SK-N-SH (cell line): ENCODE measurements around the gene RMND1. TPM values are rescaled to one million over a fixed set of nuclear protein-coding genes. Genes with fewer than 3 reads are reported as not detected.

ENCODE experiments used
- CTCF ChIA-PET: fragments of 300-600, 350-600 bp; formaldehyde crosslinking; extraction: SDS; loops from one replicate; lab custom pipeline; 2021; lab: Yijun Ruan, JAX
- POLR2A ChIA-PET: fragments of 350-600 bp; sonication (Branson Sonifier 250); formaldehyde crosslinking; extraction: SDS; loops from one replicate; lab custom pipeline; 2020; ENCODE audit warnings: antibody characterized with exemption, inconsistent platforms; lab: Yijun Ruan, JAX
- DNase-seq: peaks from one replicate; pipeline ENCODE4 v3.0.0; 2012
- H2AFZ ChIP-seq: fragments of 200-600 bp; sonication (generic); 2 replicates; pipeline ENCODE4 v1.8.1; 2016; ENCODE audit warnings: antibody characterized with exemption, mild to moderate bottlenecking, low read depth
- H3F3A ChIP-seq: fragments of 200-600 bp; sonication (generic); replicated peaks from 2 replicates; pipeline ENCODE3; 2016; ENCODE audit warnings: antibody characterized with exemption, mild to moderate bottlenecking; ENCODE audit not compliant: insufficient read depth
- H3K27ac ChIP-seq, 2 experiments: fragments of 200-500 bp in 1 of 2; fragments of 200-600 bp in 1 of 2; sonication (Bioruptor generic) in 1 of 2; sonication (generic), shearing (Covaris generic) in 1 of 2; 2 replicates each; pipeline versions ENCODE4 v1.5.1 to v1.6.1; 2014 to 2016; ENCODE audit warnings: low read depth in 2 of 2, inconsistent platforms in 1 of 2, low read length in 1 of 2, mild to moderate bottlenecking in 1 of 2, mixed read lengths in 1 of 2
- H3K27me3 ChIP-seq: fragments of 200-600 bp; sonication (generic), shearing (Covaris generic); 2 replicates; pipeline ENCODE4 v1.6.1; 2016; ENCODE audit warnings: mixed run types; ENCODE audit not compliant: insufficient read depth
- H3K36me3 ChIP-seq, 2 experiments: fragments of 200-500 bp in 1 of 2; fragments of 200-600 bp in 1 of 2; sonication (Bioruptor generic) in 1 of 2; sonication (generic) in 1 of 2; replicated peaks in 1 of 2; 2 replicates each; pipeline versions ENCODE3 to v1.5.1; 2014 to 2016; ENCODE audit warnings: low read length in 1 of 2, mild to moderate bottlenecking in 1 of 2; ENCODE audit not compliant: insufficient read depth in 2 of 2, control insufficient read depth in 1 of 2
- H3K4me1 ChIP-seq, 2 experiments: fragments of 200-500 bp in 1 of 2; fragments of 200-600 bp in 1 of 2; sonication (Bioruptor generic) in 1 of 2; sonication (generic), shearing (Covaris generic) in 1 of 2; 2 replicates each; pipeline versions ENCODE4 v1.5.1 to v1.6.1; 2014 to 2016; ENCODE audit warnings: low read depth in 1 of 2, low read length in 1 of 2, mixed run types in 1 of 2; ENCODE audit not compliant: insufficient read depth in 2 of 2, control insufficient read depth in 1 of 2
- H3K4me2 ChIP-seq: fragments of 200-600 bp; sonication (generic), shearing (Covaris generic); 2 replicates; pipeline ENCODE4 v1.6.1; 2017; ENCODE audit warnings: mixed run types
- H3K4me3 ChIP-seq, 2 experiments: fragments of 200-500 bp in 1 of 2; fragments of 200-600 bp in 1 of 2; sonication (Bioruptor generic) in 1 of 2; sonication (generic), shearing (Covaris generic) in 1 of 2; 2 replicates each; pipeline versions ENCODE4 v1.5.1 to v1.8.1; 2014 to 2016; ENCODE audit warnings: low read depth in 2 of 2, inconsistent platforms in 1 of 2, low read length in 1 of 2, mild to moderate bottlenecking in 1 of 2, mixed read lengths in 1 of 2, moderate library complexity in 1 of 2
- H3K79me2 ChIP-seq: fragments of 200-600 bp; sonication (generic); 2 replicates; pipeline ENCODE4 v1.8.1; 2017; ENCODE audit warnings: mild to moderate bottlenecking; ENCODE audit not compliant: insufficient read depth
- H3K9ac ChIP-seq: fragments of 200-600 bp; sonication (generic); 2 replicates; pipeline ENCODE4 v1.6.1; 2017; ENCODE audit warnings: mixed run types
- H3K9me2 ChIP-seq: fragments of 200-600 bp; sonication (generic); 2 replicates; pipeline ENCODE4 v1.6.1; 2017; ENCODE audit warnings: mixed run types
- H3K9me3 ChIP-seq: fragments of 200-600 bp; sonication (generic); 2 replicates; pipeline ENCODE4 v1.6.1; 2017; ENCODE audit warnings: mixed run types, mild to moderate bottlenecking, moderate library complexity
- H4K20me1 ChIP-seq: fragments of 200-600 bp; sonication (generic); 2 replicates; pipeline ENCODE4 v1.6.1; 2017; ENCODE audit warnings: mild to moderate bottlenecking, mixed run types; ENCODE audit not compliant: insufficient read depth
- ELF1 ChIP-seq: IDR thresholded peaks from 2 replicates; pipeline ENCODE4 v1.4.0; 2012
- EP300 ChIP-seq, 2 experiments: IDR thresholded peaks; 2 replicates each; pipeline versions ENCODE4 v1.4.0 to v1.6.1; 2012; ENCODE audit warnings: borderline replicate concordance in 1 of 2, low read depth in 1 of 2, low read length in 1 of 2
- EZH2phosphoT487 ChIP-seq: fragments of 200-600 bp; sonication (generic); IDR thresholded peaks from 2 replicates; pipeline ENCODE4 v1.6.1; 2017; ENCODE audit warnings: low read depth, mixed run types, mild to moderate bottlenecking, antibody characterized with exemption, moderate library complexity, borderline replicate concordance
- FOSL2 ChIP-seq: IDR thresholded peaks from 2 replicates; pipeline ENCODE4 v1.4.0; 2012; ENCODE audit warnings: low read depth, mild to moderate bottlenecking, moderate library complexity, borderline replicate concordance
- FOXJ3 ChIP-seq: sonication (generic); formaldehyde crosslinking; IDR thresholded peaks from 2 replicates; pipeline ENCODE4 v1.5.1; 2020; ENCODE audit warnings: mild to moderate bottlenecking, missing genetic modification reagents
- GATA2 ChIP-seq: sonication (generic); formaldehyde crosslinking; IDR thresholded peaks from 2 replicates; pipeline ENCODE4 v1.5.0; 2020; ENCODE audit warnings: mild to moderate bottlenecking, missing genetic modification reagents
- IRF3 ChIP-seq: fragments of 150-350 bp; IDR thresholded peaks from 2 replicates; pipeline ENCODE4 v1.6.1; 2016; ENCODE audit warnings: mild to moderate bottlenecking, low read depth, low read length
- MAX ChIP-seq: IDR thresholded peaks from 2 replicates; pipeline ENCODE4 v1.4.0; 2012; ENCODE audit warnings: low read depth
- MXI1 ChIP-seq: IDR thresholded peaks from 2 replicates; pipeline ENCODE4 v1.6.1; 2012; ENCODE audit warnings: mild to moderate bottlenecking, low read depth, low read length, improper control_type of control experiment
- NRF1 ChIP-seq: IDR thresholded peaks from 2 replicates; pipeline ENCODE4 v1.6.1; 2012; ENCODE audit warnings: low read depth, mild to moderate bottlenecking, low read length
- POLR2AphosphoS5 ChIP-seq: IDR thresholded peaks from 2 replicates; pipeline ENCODE4 v1.6.1; 2012; ENCODE audit warnings: low read depth, low read length
- RAD21 ChIP-seq: IDR thresholded peaks from 2 replicates; pipeline ENCODE4 v1.6.1; 2012; ENCODE audit warnings: mild to moderate bottlenecking, low read length
- RCOR1 ChIP-seq: fragments of 150-350 bp; IDR thresholded peaks from 2 replicates; pipeline ENCODE4 v1.6.1; 2017; ENCODE audit warnings: antibody characterized with exemption, low read length
- REST ChIP-seq: IDR thresholded peaks from 2 replicates; pipeline ENCODE4 v1.6.1; 2012; ENCODE audit warnings: mild to moderate bottlenecking, low read depth, low read length, moderate library complexity
- TAF1 ChIP-seq: IDR thresholded peaks from 2 replicates; pipeline ENCODE4 v1.6.1; 2012; ENCODE audit warnings: low read depth, mild to moderate bottlenecking, low read length, moderate library complexity, borderline replicate concordance
- TCF12 ChIP-seq: IDR thresholded peaks from 2 replicates; pipeline ENCODE4 v1.4.0; 2012
- YY1 ChIP-seq: IDR thresholded peaks from 2 replicates; pipeline ENCODE4 v1.4.0; 2012; ENCODE audit warnings: low read depth, mild to moderate bottlenecking
- WGBS: methylation state at CpG from one replicate; pipeline ENCODE4 v1.1.6; 2017; ENCODE audit warnings: low lambda C conversion rate; 5-methylcytosine and 5-hydroxymethylcytosine counted together
- polyA plus RNA-seq, 3 experiments: library from polyadenylated mRNA; depleted of rRNA; stranded (reverse); fragments of >200 nt; gene quantifications; 2 replicates each; pipeline ENCODE4 v1.2.3, GENCODE V29; 2012
- TF ChIP-seq, protein P1 (sequence below): IDR thresholded peaks from 2 replicates; pipeline ENCODE4; 2012

RMND1 gene
- polyA plus RNA-seq, 1 of the 3 experiments (the other 2 are of a cell fraction) = 14.8 TPM

GRCh38 chr6:151448623-151449022 is 3.3 kb downstream of the RMND1 start:
- H3K27me3 ChIP-seq = no peaks in the 10 kb centered on the region
- H3K79me2 ChIP-seq = peaks cover 70% of the 10 kb centered on the region

More at GRCh38 chr6:151448623-151449022, 3.3 kb downstream of the RMND1 start:
- H3F3A ChIP-seq = peaks cover 39% of the 10 kb centered on the region
- no peaks in the 10 kb centered on the region for H3K9me3 ChIP-seq
- peaks cover 10 to 19% of the 10 kb centered on the region in 2 experiments for H3K36me3 ChIP-seq
- POLR2A ChIA-PET = no interaction called here
- peaks cover 17 to 22% of the 10 kb centered on the region in 2 experiments; a peak in 3 of 4 replicates for H3K4me1 ChIP-seq
- H3K9ac ChIP-seq = no peak overlapping the region
- no peak overlapping the region for H2AFZ ChIP-seq
- CTCF ChIA-PET = interaction anchor here (0.7 kb wide), 2 partner anchors 18 to 52 kb away, joined by 3 read pairs; no protein-coding TSS in a partner anchor
- H3K9me2 ChIP-seq = no peaks in the 10 kb centered on the region
- TF ChIP-seq RCOR1 (no peak), RAD21 (no peak), TAF1 (no peak), EP300 (IDR thresholded peaks at IDR 0.05; ENCODE audit: borderline replicate concordance in 1 of 2, low read depth in 1 of 2, low read length in 1 of 2) (no peak), GATA2 (no peak), MXI1 (no peak), FOXJ3 (no peak), FOSL2 (no peak), YY1 (no peak), TCF12 (no peak), EZH2phosphoT487 (no peak), ELF1 (no peak), IRF3 (no peak), MAX (no peak), NRF1 (no peak), REST (no peak), POLR2AphosphoS5 (no peak)
- TF ChIP-seq, protein P1, sequence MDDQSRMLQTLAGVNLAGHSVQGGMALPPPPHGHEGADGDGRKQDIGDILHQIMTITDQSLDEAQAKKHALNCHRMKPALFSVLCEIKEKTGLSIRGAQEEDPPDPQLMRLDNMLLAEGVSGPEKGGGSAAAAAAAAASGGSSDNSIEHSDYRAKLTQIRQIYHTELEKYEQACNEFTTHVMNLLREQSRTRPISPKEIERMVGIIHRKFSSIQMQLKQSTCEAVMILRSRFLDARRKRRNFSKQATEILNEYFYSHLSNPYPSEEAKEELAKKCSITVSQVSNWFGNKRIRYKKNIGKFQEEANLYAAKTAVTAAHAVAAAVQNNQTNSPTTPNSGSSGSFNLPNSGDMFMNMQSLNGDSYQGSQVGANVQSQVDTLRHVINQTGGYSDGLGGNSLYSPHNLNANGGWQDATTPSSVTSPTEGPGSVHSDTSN = no peak
- TF ChIP-seq, all 33 proteins: peak for 0
- peak overlapping the region in 1 of 2 experiments; percentile 18; a peak in 1 of 4 replicates for H3K27ac ChIP-seq
- no peak overlapping the region for H3K4me3 ChIP-seq
- no peak for DNase-seq
- 97% methylated on average over 12 of the region's 12 CpGs for WGBS
- H3K4me2 ChIP-seq = no peak overlapping the region
- 0 out of 2 replicates have a peak, but pooled peaks cover 3% of the 10 kb centered on the region for H4K20me1 ChIP-seq
